Left lung (tissue), 10 donors: ENCODE data around the gene GHR. TPM values are rescaled to one million over a fixed set of nuclear protein-coding genes. Genes with fewer than 3 reads are reported as not detected.
"Not testable (repeated sequence)": the region's sequence is repeated elsewhere in the genome, so short reads cannot be mapped to it uniquely, and the experiment has no call there.

ENCODE experiments used
- ATAC-seq: fragments of 200-7000 bp; cut with Tn5 transposase; one replicate; pipeline ENCODE4 v1.9.1; 2020; ENCODE audit warnings: moderate library complexity
- DNase-seq, 4 donors: peaks; one replicate each; pipeline ENCODE4 v3.0.0-alpha.2; 2013 to 2020
- H3K27ac ChIP-seq, 2 donors: fragments of 200-600 bp; sonication (generic) in 1 of 2; one replicate each; pipeline versions ENCODE4 v1.5.0 to v1.8.0; 2020 to 2021
- H3K27me3 ChIP-seq, 2 donors: fragments of 200-600 bp; sonication (generic) in 1 of 2; one replicate each; pipeline versions ENCODE4 v1.5.0 to v1.8.0; 2020 to 2021
- H3K36me3 ChIP-seq, 2 donors: fragments of 200-600 bp; sonication (generic) in 1 of 2; one replicate each; pipeline versions ENCODE4 v1.5.0 to v1.8.0; 2020 to 2021
- H3K4me1 ChIP-seq, 2 donors: fragments of 200-600 bp; one replicate each; pipeline ENCODE4 v1.8.0; 2021
- H3K4me3 ChIP-seq, 2 donors: fragments of 200-600 bp; sonication (generic) in 1 of 2; one replicate each; pipeline versions ENCODE4 v1.5.0 to v1.8.0; 2020 to 2021; ENCODE audit warnings: mild to moderate bottlenecking in 1 of 2
- H3K9me3 ChIP-seq, 2 donors: fragments of 200-600 bp; sonication (generic) in 1 of 2; one replicate each; pipeline versions ENCODE4 v1.5.0 to v1.8.0; 2020 to 2021
- intact Hi-C, 2 donors: fragments of 100-400 bp; cut with DNase I; formaldehyde crosslinking; loops; one replicate each; pipeline versions ENCODE4 v1.11.2 to v1.14.2; 2022
- polyA plus RNA-seq, 6 donors: library from polyadenylated mRNA; unstranded; fragments of 120-200 nt; gene quantifications; one replicate each; pipeline ENCODE4 v1.2.1, GENCODE V29; 2013; ENCODE audit not compliant: insufficient read length in 6 of 6
- total RNA-seq, 2 donors: library from RNA; stranded (reverse); fragmentation: NEBNext Ultra II Directional; extraction: Animal tissue kit (Norgen Biotek cat#: 25700); gene quantifications; one replicate each; pipeline ENCODE4 v1.2.1, GENCODE V29; 2021
- TF ChIP-seq, protein P1 (sequence below), 2 donors: fragments of 200-600 bp; sonication (generic) in 1 of 2; IDR thresholded peaks; one replicate each; pipeline versions ENCODE4 v1.5.0 to v1.8.0; 2021; ENCODE audit warnings: antibody characterized with exemption in 2 of 2
- donor health status: DM: no; HTN: yes; CAD: no.
- donor health status: DM: no; HTN: no; CAD: no.

Gene GHR
- total and polyA plus RNA-seq, 8 donors = 5.7 to 30.5 (median 26.3) TPM

DNA sequence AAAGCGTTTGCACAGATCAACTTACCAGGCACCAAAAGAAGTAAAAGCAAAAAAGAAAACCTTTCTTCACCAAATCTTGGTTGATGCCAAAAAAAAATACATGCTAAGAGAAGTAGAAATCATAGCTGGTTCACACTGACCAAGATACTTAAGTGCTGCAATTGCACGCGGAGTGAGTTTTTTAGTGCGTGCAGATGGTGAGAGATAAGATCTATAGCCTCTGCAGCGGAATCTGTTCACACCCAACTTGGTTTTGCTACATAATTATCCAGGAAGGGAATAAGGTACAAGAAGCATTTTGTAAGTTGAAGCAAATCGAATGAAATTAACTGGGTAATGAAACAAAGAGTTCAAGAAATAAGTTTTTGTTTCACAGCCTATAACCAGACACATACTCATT, 297.0 kb downstream of the GHR start:
- no peak for ATAC-seq
- TF ChIP-seq, protein P1, sequence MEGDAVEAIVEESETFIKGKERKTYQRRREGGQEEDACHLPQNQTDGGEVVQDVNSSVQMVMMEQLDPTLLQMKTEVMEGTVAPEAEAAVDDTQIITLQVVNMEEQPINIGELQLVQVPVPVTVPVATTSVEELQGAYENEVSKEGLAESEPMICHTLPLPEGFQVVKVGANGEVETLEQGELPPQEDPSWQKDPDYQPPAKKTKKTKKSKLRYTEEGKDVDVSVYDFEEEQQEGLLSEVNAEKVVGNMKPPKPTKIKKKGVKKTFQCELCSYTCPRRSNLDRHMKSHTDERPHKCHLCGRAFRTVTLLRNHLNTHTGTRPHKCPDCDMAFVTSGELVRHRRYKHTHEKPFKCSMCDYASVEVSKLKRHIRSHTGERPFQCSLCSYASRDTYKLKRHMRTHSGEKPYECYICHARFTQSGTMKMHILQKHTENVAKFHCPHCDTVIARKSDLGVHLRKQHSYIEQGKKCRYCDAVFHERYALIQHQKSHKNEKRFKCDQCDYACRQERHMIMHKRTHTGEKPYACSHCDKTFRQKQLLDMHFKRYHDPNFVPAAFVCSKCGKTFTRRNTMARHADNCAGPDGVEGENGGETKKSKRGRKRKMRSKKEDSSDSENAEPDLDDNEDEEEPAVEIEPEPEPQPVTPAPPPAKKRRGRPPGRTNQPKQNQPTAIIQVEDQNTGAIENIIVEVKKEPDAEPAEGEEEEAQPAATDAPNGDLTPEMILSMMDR (IDR thresholded peaks at IDR 0.05) = no peak

GRCh38 chr5:42721484-42721883, 298.2 kb downstream of the GHR start:
- H3K27ac ChIP-seq = no peak overlapping the region
- H3K27me3 ChIP-seq = no peaks in the 10 kb centered on the region
- peak in 2 of 4 donors; percentile 2 to 3 for DNase-seq
- H3K36me3 ChIP-seq = no peaks in the 10 kb centered on the region
- no peak for ATAC-seq
- TF ChIP-seq, protein P1 (IDR thresholded peaks at IDR 0.05) = no peak
- no peak overlapping the region for H3K4me3 ChIP-seq
- peaks cover 0 to 6% of the 10 kb centered on the region in 2 donors for H3K4me1 ChIP-seq
- no peaks in the 10 kb centered on the region for H3K9me3 ChIP-seq
- intact Hi-C loops = no loop called here

More for the DNA sequence above, 297.0 kb downstream of the GHR start:
- H3K27ac ChIP-seq = no peak overlapping the region
- H3K9me3 ChIP-seq = no peaks in the 10 kb centered on the region
- no peak overlapping the region for H3K4me3 ChIP-seq
- no peaks in the 10 kb centered on the region for H3K36me3 ChIP-seq
- no peak for DNase-seq
- H3K27me3 ChIP-seq = no peaks in the 10 kb centered on the region
- H3K4me1 ChIP-seq = peaks cover 0 to 6% of the 10 kb centered on the region in 2 donors
- intact Hi-C loops = no loop called here

DNA sequence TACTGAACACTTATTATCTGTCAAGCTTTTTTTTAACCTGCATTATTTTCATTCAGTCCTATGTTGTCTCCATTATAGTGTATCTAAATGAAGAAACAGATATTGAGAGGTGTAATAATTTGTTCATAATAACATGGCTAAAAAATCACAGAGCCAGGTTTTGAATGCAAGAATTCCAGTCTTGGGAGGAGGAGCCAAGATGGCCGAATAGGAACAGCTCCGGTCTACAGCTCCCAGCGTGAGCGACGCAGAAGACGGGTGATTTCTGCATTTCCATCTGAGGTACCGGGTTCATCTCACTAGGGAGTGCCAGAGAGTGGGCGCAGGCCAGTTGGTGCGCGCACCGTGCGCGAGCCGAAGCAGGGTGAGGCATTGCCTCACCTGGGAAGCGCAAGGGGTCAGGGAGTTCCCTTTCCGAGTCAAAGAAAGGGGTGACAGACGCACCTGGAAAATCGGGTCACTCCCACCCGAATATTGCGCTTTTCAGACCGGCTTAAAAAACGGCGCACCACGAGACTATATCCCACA, 311.4 kb downstream of the GHR start:
- H3K36me3 ChIP-seq, DNase-seq, H3K9me3 ChIP-seq, intact Hi-C loops, H3K4me1 ChIP-seq, H3K4me3 ChIP-seq, H3K27ac ChIP-seq, H3K27me3 ChIP-seq, ATAC-seq: not testable (repeated sequence)

DNA sequence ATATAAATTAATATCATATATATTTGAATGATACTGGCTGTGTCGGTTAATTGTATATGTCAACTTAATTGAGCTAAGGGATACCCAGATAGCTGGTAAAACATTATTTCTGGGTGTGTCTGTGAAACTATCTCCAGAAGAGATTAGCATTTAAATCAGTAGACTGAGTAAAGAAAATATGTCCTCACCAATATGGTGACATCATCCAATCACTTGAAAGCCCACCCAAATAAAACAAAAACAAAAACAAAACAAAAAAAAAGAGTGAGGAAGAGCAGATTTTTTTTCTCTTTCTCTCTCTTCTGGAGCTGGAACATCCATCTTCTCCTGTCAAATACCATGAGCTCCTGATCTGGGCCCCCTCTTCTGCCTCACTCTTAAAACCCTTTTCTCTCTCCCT, 317.7 kb downstream of the GHR start:
- H3K36me3 ChIP-seq = no peaks in the 10 kb centered on the region
- no peak for DNase-seq
- H3K9me3 ChIP-seq = no peaks in the 10 kb centered on the region
- no peak for ATAC-seq
- H3K27ac ChIP-seq = no peak overlapping the region
- no peaks in the 10 kb centered on the region for H3K27me3 ChIP-seq
- TF ChIP-seq, protein P1 (IDR thresholded peaks at IDR 0.05) = no peak
- intact Hi-C loops = no loop called here
- no peak overlapping the region for H3K4me3 ChIP-seq
- no peaks in the 10 kb centered on the region for H3K4me1 ChIP-seq

DNA sequence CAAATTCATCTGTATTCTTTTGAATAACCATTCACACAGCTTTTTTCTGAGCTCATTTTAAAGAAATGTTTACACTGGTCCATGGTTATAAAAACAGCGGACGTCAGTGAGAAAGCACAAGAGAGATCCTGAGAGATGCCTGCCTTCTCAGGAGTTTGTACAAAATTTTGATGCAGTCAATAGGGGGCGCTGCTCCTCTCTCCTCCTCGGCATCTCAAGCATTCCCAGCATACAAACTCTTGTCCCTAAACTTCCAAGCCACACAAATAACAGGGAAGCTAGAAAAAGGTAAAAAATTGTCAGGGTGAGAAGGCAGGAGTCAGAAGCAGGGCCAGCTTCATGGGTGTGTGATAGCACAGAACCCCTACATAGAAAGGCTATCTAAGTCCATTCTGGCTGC, 322.2 kb downstream of the GHR start:
- intact Hi-C loops = no loop called here
- TF ChIP-seq, protein P1 (IDR thresholded peaks at IDR 0.05) = no peak
- Histone ChIP-seq H3K4me1 (no peaks in the 10 kb centered on the region), H3K36me3 (no peaks in the 10 kb centered on the region), H3K4me3 (no peak overlapping the region), H3K9me3 (no peaks in the 10 kb centered on the region), H3K27ac (no peak overlapping the region), H3K27me3 (no peaks in the 10 kb centered on the region)
- DNase-seq (no peak), ATAC-seq (no peak)

GRCh38 chr5:42745856-42746255, 322.6 kb downstream of the GHR start:
- no peak for ATAC-seq
- Histone ChIP-seq H3K4me1 (no peaks in the 10 kb centered on the region), H3K36me3 (no peaks in the 10 kb centered on the region), H3K27me3 (no peaks in the 10 kb centered on the region), H3K9me3 (no peaks in the 10 kb centered on the region), H3K4me3 (no peak overlapping the region), H3K27ac (no peak overlapping the region)
- DNase-seq = no peak
- intact Hi-C loops = no loop called here
- TF ChIP-seq, protein P1 (IDR thresholded peaks at IDR 0.05) = no peak
